IMR-90 (cell line): ENCODE data around the gene IFT52. TPM values are rescaled to one million over a fixed set of nuclear protein-coding genes. Genes with fewer than 3 reads are reported as not detected.

Experiments
- ATAC-seq: fragments of 200-7000 bp; cut with Tn5 transposase; 2 replicates; pipeline ENCODE4 v1.9.1; 2020; ENCODE audit warnings: low read depth, mild to moderate bottlenecking, moderate library complexity
- BruUV-seq: library from RNA; stranded (reverse); fragments of 400-500 nt; replicated peaks from 2 replicates; lab custom pipeline; 2021; lab: Mats Ljungman, UMichigan
- CTCF ChIA-PET: fragments of 300-600 bp; formaldehyde crosslinking; extraction: SDS; loops from one replicate; lab custom pipeline; 2021; ENCODE audit warnings: antibody characterized with exemption; lab: Yijun Ruan, JAX
- POLR2A ChIA-PET: fragments of 300-600 bp; sonication (Branson Sonifier 250); formaldehyde crosslinking; loops from one replicate; lab custom pipeline; 2022; ENCODE audit warnings: antibody characterized with exemption; ENCODE audit not compliant: unreplicated experiment; lab: Charles Lee
- DNase-seq: peaks from one replicate; pipeline ENCODE4 v3.0.0; 2013
- H2AFZ ChIP-seq: replicated peaks from 2 replicates; pipeline ENCODE3; 2013; ENCODE audit warnings: low read length, mild to moderate bottlenecking; ENCODE audit not compliant: poor library complexity
- H2AK5ac ChIP-seq: 2 replicates; pipeline ENCODE4 v1.6.1; 2013; ENCODE audit warnings: low read depth, low read length, inconsistent platforms
- H2AK9ac ChIP-seq: replicated peaks from 2 replicates; pipeline ENCODE3; 2013; ENCODE audit warnings: mild to moderate bottlenecking, low read depth, low read length, moderate library complexity; ENCODE audit not compliant: poor library complexity
- H2BK120ac ChIP-seq: 2 replicates; pipeline ENCODE4 v1.6.1; 2013; ENCODE audit warnings: low read depth, low read length, inconsistent platforms
- H2BK15ac ChIP-seq: 3 replicates; pipeline ENCODE4 v1.6.1; 2013; ENCODE audit warnings: low read depth, low read length, inconsistent platforms
- H2BK20ac ChIP-seq: 2 replicates; pipeline ENCODE4 v1.6.1; 2013; ENCODE audit warnings: low read depth, mild to moderate bottlenecking, inconsistent platforms, low read length, moderate library complexity
- H2BK5ac ChIP-seq: 2 replicates; pipeline ENCODE4 v1.6.1; 2013; ENCODE audit warnings: mild to moderate bottlenecking, low read depth, low read length, inconsistent platforms; ENCODE audit not compliant: poor library complexity, severe bottlenecking
- H3K14ac ChIP-seq: replicated peaks from 2 replicates; pipeline ENCODE4 v1.6.1; 2013; ENCODE audit warnings: low read depth, low read length, inconsistent platforms
- H3K18ac ChIP-seq: 2 replicates; pipeline ENCODE4 v1.6.1; 2013; ENCODE audit warnings: low read depth, low read length, control low read depth
- H3K23ac ChIP-seq: 2 replicates; pipeline ENCODE4 v1.6.1; 2013; ENCODE audit warnings: low read depth, low read length, inconsistent platforms
- H3K27ac ChIP-seq: 2 replicates; pipeline ENCODE4 v1.5.1; 2013; ENCODE audit warnings: mild to moderate bottlenecking, control low read depth, low read length; ENCODE audit not compliant: insufficient read depth
- H3K27me3 ChIP-seq: 2 replicates; pipeline ENCODE4 v1.6.1; 2013; ENCODE audit warnings: low read length; ENCODE audit not compliant: control insufficient read depth, insufficient read depth
- H3K36me3 ChIP-seq: 2 replicates; pipeline ENCODE4 v1.6.1; 2013; ENCODE audit warnings: low read length, mixed read lengths; ENCODE audit not compliant: control insufficient read depth, insufficient read depth
- H3K4ac ChIP-seq: 2 replicates; pipeline ENCODE4 v1.6.1; 2013; ENCODE audit warnings: low read depth, low read length, inconsistent platforms
- H3K4me1 ChIP-seq: 2 replicates; pipeline ENCODE4 v1.6.1; 2013; ENCODE audit warnings: low read length, mixed read lengths; ENCODE audit not compliant: control insufficient read depth, insufficient read depth
- H3K4me2 ChIP-seq: 2 replicates; pipeline ENCODE4 v1.6.1; 2013; ENCODE audit warnings: low read depth, mild to moderate bottlenecking, control low read depth, low read length, moderate library complexity
- H3K4me3 ChIP-seq: 2 replicates; pipeline ENCODE4 v1.5.1; 2013; ENCODE audit warnings: low read depth, mild to moderate bottlenecking, control low read depth, low read length, moderate library complexity; ENCODE audit not compliant: insufficient read depth
- H3K56ac ChIP-seq: 2 replicates; pipeline ENCODE4 v1.6.1; 2013; ENCODE audit warnings: low read length, inconsistent platforms; ENCODE audit not compliant: insufficient read depth; ENCODE audit errors: extremely low read depth
- H3K79me1 ChIP-seq, 2 experiments: 2 replicates each; pipeline ENCODE4 v1.6.1; 2013; ENCODE audit warnings: low read length in 2 of 2, inconsistent platforms in 1 of 2, low read depth in 1 of 2
- H3K9ac ChIP-seq: 2 replicates; pipeline ENCODE4 v1.6.1; 2013; ENCODE audit warnings: low read depth, low read length, control low read depth
- H3K9me1 ChIP-seq: 2 replicates; pipeline ENCODE4 v1.6.1; 2013; ENCODE audit warnings: low read length, inconsistent platforms; ENCODE audit not compliant: insufficient read depth
- H3K9me3 ChIP-seq: 2 replicates; pipeline ENCODE4 v1.6.1; 2013; ENCODE audit warnings: low read length; ENCODE audit not compliant: control insufficient read depth, insufficient read depth
- H4K20me1 ChIP-seq: 2 replicates; pipeline ENCODE4 v1.6.1; 2013; ENCODE audit warnings: low read length, inconsistent platforms; ENCODE audit not compliant: insufficient read depth
- H4K5ac ChIP-seq: 2 replicates; pipeline ENCODE4 v1.6.1; 2013; ENCODE audit warnings: mild to moderate bottlenecking, low read depth, low read length, control low read depth
- H4K8ac ChIP-seq, 2 experiments: 2 replicates each; pipeline ENCODE4 v1.6.1; 2013; ENCODE audit warnings: low read depth in 2 of 2, low read length in 2 of 2, control low read depth in 1 of 2, inconsistent platforms in 1 of 2
- H4K91ac ChIP-seq: 2 replicates; pipeline ENCODE4 v1.6.1; 2013; ENCODE audit warnings: low read depth, low read length, inconsistent platforms; ENCODE audit not compliant: insufficient read depth
- CEBPB ChIP-seq: IDR thresholded peaks from 2 replicates; pipeline ENCODE4 v1.6.1; 2012; ENCODE audit warnings: low read depth, low read length, improper control_type of control experiment
- ELK1 ChIP-seq: fragments of 150-350 bp; IDR thresholded peaks from 2 replicates; pipeline ENCODE4 v1.6.1; 2016; ENCODE audit warnings: low read depth, mild to moderate bottlenecking, low read length, moderate library complexity, borderline replicate concordance
- RAD21 ChIP-seq: IDR thresholded peaks from 2 replicates; pipeline ENCODE4 v1.6.1; 2012; ENCODE audit warnings: low read length, improper control_type of control experiment
- WGBS, 2 experiments: methylation state at CpG; one replicate each; pipeline versions ENCODE4 v1.1.5 to v1.1.7; 2013; ENCODE audit warnings: missing lambda C conversion rate in 2 of 2; ENCODE audit not compliant: insufficient read length in 1 of 2; ENCODE audit errors: extremely low coverage in 2 of 2; 5-methylcytosine and 5-hydroxymethylcytosine counted together
- dilution Hi-C: fragments of 300-500 bp; cut with HindIII; formaldehyde crosslinking; loops from one replicate; pipeline ENCODE4 v1.14.3; 2018; ENCODE audit warnings: low sequenced_read_pairs; ENCODE audit not compliant: unreplicated experiment
- in situ Hi-C: fragments of 300-500 bp; cut with MboI; formaldehyde crosslinking; loops from 3 replicates; pipeline ENCODE4 v1.14.3; 2019; ENCODE audit warnings: low sequenced_read_pairs, inconsistent platforms, mixed read lengths
- intact Hi-C: fragments of 100-400 bp; cut with micrococcal nuclease; formaldehyde crosslinking; loops from 2 replicates; pipeline ENCODE4 v1.10.0; 2022
- polyA plus RNA-seq, 3 experiments: library from polyadenylated mRNA; depleted of rRNA; stranded (reverse); fragments of >200 nt; gene quantifications; 2 replicates each; pipeline ENCODE4 v1.2.3, GENCODE V29; 2012; ENCODE audit warnings: low replicate concordance in 1 of 3
- total RNA-seq: library from RNA; depleted of rRNA; stranded (reverse); fragments of >200 nt; gene quantifications from 2 replicates; pipeline ENCODE4 v1.2.3, GENCODE V29; 2012

Gene IFT52
- total and polyA plus RNA-seq, 2 of the 4 experiments (the other 2 are of a cell fraction): 31.2 to 55.6 TPM

- H3K36me3 ChIP-seq: no peaks in the 10 kb centered on the region
- CTCF ChIA-PET: no interaction called here
- H3K4me3 ChIP-seq: no peak overlapping the region
- no peak overlapping the region for H3K9ac ChIP-seq
- no peak overlapping the region for H2BK5ac ChIP-seq
- peaks cover 6% of the 10 kb centered on the region for H3K9me3 ChIP-seq
- no CpG with 5 or more reads among the region's 4 CpGs for WGBS, 2 experiments
- in situ Hi-C loops (no loop called here), intact Hi-C loops (no loop called here), dilution Hi-C loops (no loop called here)
- H2AFZ ChIP-seq: no peak overlapping the region
- H3K27me3 ChIP-seq: no peaks in the 10 kb centered on the region; the same call in 1 of the 2 replicates
- H2AK5ac ChIP-seq: no peak overlapping the region
- H3K4me1 ChIP-seq: no peaks in the 10 kb centered on the region; the same call in 1 of the 2 replicates
- TF ChIP-seq ELK1 (no peak), RAD21 (no peak), CEBPB (no peak)
- no peak overlapping the region for H4K8ac ChIP-seq
- no peak overlapping the region for H3K4ac ChIP-seq
- H3K27ac ChIP-seq: no peak overlapping the region
- no peak overlapping the region for H4K5ac ChIP-seq
- no peak for ATAC-seq
- no peak overlapping the region for H3K14ac ChIP-seq
- H2BK20ac ChIP-seq: no peak overlapping the region
- no peaks in the 10 kb centered on the region for H3K79me1 ChIP-seq
- no peak overlapping the region for H2AK9ac ChIP-seq
- H3K23ac ChIP-seq: no peak overlapping the region
- DNase-seq: no peak
- H4K91ac ChIP-seq: no peak overlapping the region
- H3K4me2 ChIP-seq: no peak overlapping the region
- no peak overlapping the region for H2BK120ac ChIP-seq
- H3K18ac ChIP-seq: no peak overlapping the region
- POLR2A ChIA-PET: no interaction called here
- no peak overlapping the region for H2BK15ac ChIP-seq
- no peaks in the 10 kb centered on the region for H4K20me1 ChIP-seq
- no TSS peak for BruUV-seq
- H3K56ac ChIP-seq: no peak overlapping the region
- no peaks in the 10 kb centered on the region; the same call in 1 of the 2 replicates for H3K9me1 ChIP-seq
Observed at GRCh38 chr20:43545837-43546578, 44.7 kb upstream of the IFT52 start.
